GM21526 (cell line): ENCODE measurements around the gene ZYG11A.

ENCODE experiments used
- ATAC-seq: cut with Tn5 transposase; IDR thresholded peaks from one replicate; pipeline ENCODE4 v1.9.1; 2021; ENCODE audit warnings: moderate library complexity; ENCODE audit not compliant: unreplicated experiment, low FRiP score

Gene ZYG11A

GRCh38 chr1:52916241-52916975 is 73.8 kb downstream of the ZYG11A start:
- no peak for ATAC-seq

DNA sequence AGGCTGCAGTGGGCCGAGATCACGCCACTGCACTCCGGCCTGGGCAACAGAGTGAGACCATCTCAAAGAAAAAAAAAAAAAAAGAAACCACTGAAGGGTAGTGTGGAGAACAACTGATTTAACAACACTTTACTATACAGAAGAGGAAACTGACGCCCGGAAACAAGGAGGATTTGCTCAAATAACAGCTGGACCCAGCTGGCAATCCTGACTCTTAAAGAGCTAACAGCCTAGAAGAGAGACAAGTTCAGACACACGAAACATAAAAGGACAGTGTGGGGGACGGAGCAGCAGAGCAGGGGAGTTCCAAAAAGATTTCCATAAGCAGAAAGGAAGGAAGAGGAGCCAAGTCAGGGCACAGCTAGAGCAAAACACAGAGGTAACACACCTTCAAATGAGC is 74.6 kb downstream of the ZYG11A start:
- no peak for ATAC-seq

GRCh38 chr1:52917581-52917980 is 75.0 kb downstream of the ZYG11A start:
- no peak for ATAC-seq

GRCh38 chr1:52918201-52918600 is 75.6 kb downstream of the ZYG11A start:
- no peak for ATAC-seq

DNA sequence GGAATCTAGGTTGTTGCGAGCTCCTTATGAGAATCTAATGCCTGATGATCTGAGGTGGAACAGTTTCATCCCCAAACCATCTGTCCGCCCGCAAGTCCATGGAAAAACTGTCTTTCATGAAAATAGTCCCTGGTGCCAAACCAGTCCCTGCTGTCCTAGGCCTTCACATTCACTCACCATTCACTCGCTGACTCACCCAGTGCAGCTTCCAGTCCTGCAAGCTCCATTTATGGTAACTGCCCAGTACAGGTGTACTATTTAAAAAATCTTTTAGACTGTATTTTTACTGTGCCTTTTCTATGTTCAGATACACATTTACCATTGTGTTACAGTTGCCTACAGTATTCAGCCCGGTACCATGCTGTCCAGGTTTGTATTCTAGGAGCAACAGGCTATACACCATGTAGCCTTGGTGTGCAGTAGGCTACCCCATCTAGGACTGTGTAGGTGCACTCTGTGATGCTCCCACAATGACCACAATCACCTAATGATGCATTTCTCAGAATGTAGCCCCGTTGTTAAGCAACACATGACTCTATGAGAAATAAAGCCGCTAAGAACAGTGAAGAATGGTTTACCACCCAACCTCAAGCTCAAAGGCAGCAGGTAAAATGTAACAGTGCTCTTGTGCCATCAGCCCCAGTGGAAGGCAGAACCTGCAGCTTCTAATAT is 76.6 kb downstream of the ZYG11A start:
- ATAC-seq = no peak

GRCh38 chr1:52919723-52920483 is 77.3 kb downstream of the ZYG11A start:
- ATAC-seq = no peak

DNA sequence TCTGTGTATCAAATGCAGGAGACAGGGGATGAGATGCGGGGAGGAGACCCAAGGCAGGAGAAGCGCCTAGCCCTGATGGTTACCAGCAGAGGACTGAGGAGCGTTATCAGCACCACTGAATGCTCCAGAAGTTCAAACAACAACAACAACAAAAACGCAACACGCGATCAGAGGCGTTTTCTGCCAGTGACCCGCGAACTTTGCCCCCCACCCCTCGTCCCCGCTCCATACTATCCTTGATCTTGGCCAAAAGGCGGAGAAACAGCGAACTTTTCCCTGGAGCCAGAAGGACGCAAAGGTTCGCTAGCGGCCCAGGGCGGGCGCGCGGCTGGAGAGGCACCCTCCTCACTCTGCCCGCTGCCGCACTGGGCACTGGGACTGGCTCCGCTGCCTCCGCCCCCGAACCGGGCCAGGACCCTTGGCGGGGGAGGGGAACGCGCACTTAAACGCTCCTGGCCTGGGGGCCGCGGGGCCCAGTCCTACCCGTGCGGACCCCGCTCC is 78.3 kb downstream of the ZYG11A start:
- no peak for ATAC-seq

DNA sequence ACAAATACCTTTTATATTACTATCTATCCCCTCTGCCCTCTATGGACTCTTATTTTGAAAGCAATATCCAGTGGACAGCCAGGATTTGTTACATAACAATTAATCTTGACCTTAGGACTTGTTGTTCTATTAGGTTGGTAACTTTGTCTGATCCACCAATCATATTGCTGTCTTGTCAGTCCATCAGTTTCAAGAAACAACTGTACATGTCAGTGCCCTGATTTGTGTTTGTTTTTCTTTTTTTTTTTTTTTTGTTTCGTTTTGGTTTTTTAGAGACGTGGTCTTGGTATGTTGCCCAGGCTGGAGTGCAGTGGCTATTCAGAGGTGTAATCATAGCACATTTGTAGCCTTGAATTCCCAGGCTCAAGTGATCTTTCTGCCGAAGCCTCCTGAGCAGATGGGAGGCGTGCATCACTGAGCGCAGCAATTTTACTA is 83.0 kb downstream of the ZYG11A start:
- no peak for ATAC-seq

DNA sequence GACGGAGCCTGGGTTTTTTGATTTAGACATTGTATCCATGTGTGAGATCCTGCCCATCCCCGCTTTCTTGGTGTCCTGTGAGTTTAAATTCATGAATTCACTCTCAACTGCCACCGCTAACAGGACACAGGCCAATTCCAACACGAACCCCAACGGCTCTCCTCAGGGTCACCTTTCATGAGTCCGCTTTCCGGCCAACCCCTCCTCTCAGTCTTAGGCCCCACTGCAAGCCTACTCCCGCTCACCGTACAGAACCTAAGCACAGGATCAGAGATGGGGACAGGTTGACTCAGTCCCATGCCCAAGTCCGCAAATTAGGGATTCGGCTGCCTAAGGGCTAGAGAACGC is 84.3 kb downstream of the ZYG11A start:
- no peak for ATAC-seq

GRCh38 chr1:52927212-52928014 is 84.9 kb downstream of the ZYG11A start, which contains the start of gene SCP2:
TSS of gene SCP2 (plus strand) at chr1:52927276. CDS start at chr1:52927397, 121 bp downstream.
- no peak for ATAC-seq

DNA sequence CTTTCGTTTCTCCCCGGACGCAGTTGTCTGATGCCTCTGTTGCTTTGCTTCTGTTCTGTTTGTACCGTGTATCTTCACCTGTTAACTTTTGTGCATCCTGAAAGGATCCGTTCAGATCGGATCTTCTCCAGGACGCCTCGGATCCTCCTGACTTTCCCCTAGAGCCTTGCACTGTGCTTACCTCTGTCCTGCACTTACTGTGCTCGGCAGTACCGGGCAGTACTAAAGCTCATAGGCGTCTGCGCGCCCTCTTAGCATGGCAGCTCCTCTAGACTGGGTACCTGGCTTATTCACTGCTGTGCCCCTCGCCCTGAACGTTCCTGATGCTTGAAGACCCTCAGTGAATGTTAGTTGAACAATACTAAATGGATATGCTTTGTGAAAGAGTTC is 85.5 kb downstream of the ZYG11A start:
- no peak for ATAC-seq

GRCh38 chr1:52929019-52929418 is 86.5 kb downstream of the ZYG11A start:
- ATAC-seq = no peak

- ATAC-seq = no peak
These were observed 95.0 kb downstream of the ZYG11A start for GRCh38 chr1:52937433-52938182.

DNA sequence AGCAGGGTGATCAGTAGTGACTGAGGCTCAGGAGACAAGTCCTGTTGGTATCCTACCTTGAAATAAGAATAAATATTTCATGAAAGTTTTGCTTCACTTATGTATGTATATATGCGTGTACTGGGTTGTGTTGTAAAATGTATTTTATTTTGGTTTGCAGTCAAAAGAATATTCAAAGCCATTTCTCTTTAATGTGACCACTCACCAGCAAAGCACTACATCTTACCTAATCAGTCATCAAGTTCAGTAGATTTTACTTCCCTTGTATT is 95.6 kb downstream of the ZYG11A start:
- ATAC-seq = no peak

GRCh38 chr1:52943876-52944416 is 101.4 kb downstream of the ZYG11A start:
- ATAC-seq = no peak

DNA sequence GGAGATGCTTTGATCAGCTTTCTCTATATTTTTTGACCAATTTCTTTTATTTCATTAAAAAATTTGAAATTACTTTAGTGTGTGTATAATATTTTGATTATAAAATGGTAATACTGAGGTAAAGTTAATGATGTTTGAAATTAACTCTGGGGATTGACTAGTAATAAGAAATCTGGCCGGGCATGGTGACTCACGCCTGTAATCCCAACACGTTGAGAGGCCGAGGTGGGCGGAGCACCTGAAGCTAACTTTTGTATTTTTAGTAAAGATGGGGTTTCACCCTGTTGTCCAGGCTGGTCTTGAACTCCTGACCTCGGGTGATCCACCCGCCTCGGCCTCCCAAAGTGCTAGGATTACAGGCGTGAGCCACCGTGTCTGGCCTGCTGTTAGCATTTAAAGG is 102.0 kb downstream of the ZYG11A start:
- no peak for ATAC-seq
